ENCODE results near the gene SLC9A9.

DNA sequence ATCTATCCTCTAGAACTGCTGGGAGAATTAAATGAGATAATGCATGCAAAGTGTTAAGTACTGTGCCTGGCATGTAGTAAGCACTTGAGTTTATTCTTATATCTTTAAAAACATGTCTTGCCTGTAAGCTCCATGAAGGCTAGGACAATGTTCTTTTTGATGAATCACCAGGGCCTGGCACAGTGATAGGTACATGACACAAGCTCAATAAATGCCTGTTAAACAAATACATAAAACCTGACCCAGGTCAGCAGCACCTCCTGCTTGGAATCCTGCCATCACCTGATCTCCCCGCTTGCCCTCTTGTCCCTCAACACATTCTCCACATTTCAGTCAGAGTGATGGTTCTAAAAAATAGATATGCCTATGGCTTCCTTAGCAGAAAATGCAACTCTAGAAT is 541.9 kb downstream of the SLC9A9 start:
- TF ChIP-seq, protein P1, sequence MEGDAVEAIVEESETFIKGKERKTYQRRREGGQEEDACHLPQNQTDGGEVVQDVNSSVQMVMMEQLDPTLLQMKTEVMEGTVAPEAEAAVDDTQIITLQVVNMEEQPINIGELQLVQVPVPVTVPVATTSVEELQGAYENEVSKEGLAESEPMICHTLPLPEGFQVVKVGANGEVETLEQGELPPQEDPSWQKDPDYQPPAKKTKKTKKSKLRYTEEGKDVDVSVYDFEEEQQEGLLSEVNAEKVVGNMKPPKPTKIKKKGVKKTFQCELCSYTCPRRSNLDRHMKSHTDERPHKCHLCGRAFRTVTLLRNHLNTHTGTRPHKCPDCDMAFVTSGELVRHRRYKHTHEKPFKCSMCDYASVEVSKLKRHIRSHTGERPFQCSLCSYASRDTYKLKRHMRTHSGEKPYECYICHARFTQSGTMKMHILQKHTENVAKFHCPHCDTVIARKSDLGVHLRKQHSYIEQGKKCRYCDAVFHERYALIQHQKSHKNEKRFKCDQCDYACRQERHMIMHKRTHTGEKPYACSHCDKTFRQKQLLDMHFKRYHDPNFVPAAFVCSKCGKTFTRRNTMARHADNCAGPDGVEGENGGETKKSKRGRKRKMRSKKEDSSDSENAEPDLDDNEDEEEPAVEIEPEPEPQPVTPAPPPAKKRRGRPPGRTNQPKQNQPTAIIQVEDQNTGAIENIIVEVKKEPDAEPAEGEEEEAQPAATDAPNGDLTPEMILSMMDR (IDR thresholded peaks at IDR 0.05), result no peak
- no peak for TF ChIP-seq POLR2A (IDR thresholded peaks at IDR 0.05)
